GM19099 (cell line): Measurements from ENCODE around the gene SIDT1.

Experiments
- POLR2A ChIP-seq: IDR thresholded peaks from 3 replicates; pipeline ENCODE4 v1.6.1; 2011; ENCODE audit warnings: low read depth; ENCODE audit not compliant: insufficient read length; ENCODE audit errors: extremely low read depth

SIDT1 gene

GRCh38 chr3:113532698-113533533 lies 561 bp downstream of the SIDT1 start:
- TF ChIP-seq POLR2A = peak; percentile 44

- TF ChIP-seq POLR2A = no peak
These were observed 1.2 kb downstream of the SIDT1 start for GRCh38 chr3:113533534-113533892.

GRCh38 chr3:113534365-113534764 lies 2.0 kb downstream of the SIDT1 start:
- TF ChIP-seq POLR2A = no peak

- no peak for TF ChIP-seq POLR2A
These were observed 3.5 kb downstream of the SIDT1 start for GRCh38 chr3:113535898-113536297.

GRCh38 chr3:113536627-113537101 lies 4.3 kb downstream of the SIDT1 start:
- TF ChIP-seq POLR2A = no peak

GRCh38 chr3:113537155-113537554 lies 4.8 kb downstream of the SIDT1 start:
- no peak for TF ChIP-seq POLR2A

GRCh38 chr3:113541519-113541918 lies 9.2 kb downstream of the SIDT1 start:
- TF ChIP-seq POLR2A = no peak

- TF ChIP-seq POLR2A = no peak
These were observed 13.2 kb downstream of the SIDT1 start for GRCh38 chr3:113545594-113545993.

GRCh38 chr3:113546414-113546893 lies 14.1 kb downstream of the SIDT1 start:
- TF ChIP-seq POLR2A = no peak

GRCh38 chr3:113548501-113548900 lies 16.1 kb downstream of the SIDT1 start:
- TF ChIP-seq POLR2A = no peak

- no peak for TF ChIP-seq POLR2A
These were observed 19.5 kb downstream of the SIDT1 start for GRCh38 chr3:113551820-113552219.

- TF ChIP-seq POLR2A = no peak
These were observed 20.5 kb downstream of the SIDT1 start for GRCh38 chr3:113552851-113553250.

GRCh38 chr3:113555138-113555537 lies 22.8 kb downstream of the SIDT1 start:
- no peak for TF ChIP-seq POLR2A

- TF ChIP-seq POLR2A = no peak
These were observed 24.1 kb downstream of the SIDT1 start for GRCh38 chr3:113556316-113556945.

- TF ChIP-seq POLR2A = no peak
These were observed 24.6 kb downstream of the SIDT1 start for GRCh38 chr3:113556946-113557335.

- TF ChIP-seq POLR2A = no peak
These were observed 25.0 kb downstream of the SIDT1 start for GRCh38 chr3:113557374-113557773.
